Skeletal muscle satellite cell (primary cell): Measurements from ENCODE around the gene C19orf12.

ENCODE experiments used
- H3K27me3 ChIP-seq: 2 replicates; pipeline ENCODE4 v1.7.0; 2013; ENCODE audit warnings: low read length; ENCODE audit not compliant: control insufficient read depth, insufficient read depth
- H3K36me3 ChIP-seq: 2 replicates; pipeline ENCODE4 v1.7.0; 2013; ENCODE audit warnings: mild to moderate bottlenecking, control low read depth, low read length; ENCODE audit not compliant: insufficient read depth
- H3K4me1 ChIP-seq: 2 replicates; pipeline ENCODE4 v1.7.0; 2013; ENCODE audit warnings: low read length; ENCODE audit not compliant: control insufficient read depth, insufficient read depth
- H3K4me2 ChIP-seq: 2 replicates; pipeline ENCODE4 v1.7.0; 2013; ENCODE audit warnings: mild to moderate bottlenecking, low read length
- H3K4me3 ChIP-seq: 2 replicates; pipeline ENCODE4 v1.7.0; 2013; ENCODE audit warnings: low read length
- H3K9ac ChIP-seq: 2 replicates; pipeline ENCODE4 v1.7.0; 2013; ENCODE audit warnings: mild to moderate bottlenecking, low read depth, low read length, moderate library complexity
- H3K9me3 ChIP-seq: replicated peaks from 2 replicates; pipeline ENCODE4 v1.7.0; 2013; ENCODE audit warnings: mild to moderate bottlenecking, control low read depth, low read length

C19orf12 gene

GRCh38 chr19:29663861-29664752 lies 51.0 kb downstream of the C19orf12 start:
- Histone ChIP-seq H3K9ac (peak overlapping the region; percentile 14), H3K27me3 (no peaks in the 10 kb centered on the region)

GRCh38 chr19:29662604-29663404 lies 52.3 kb downstream of the C19orf12 start:
- no peaks in the 10 kb centered on the region for H3K9me3 ChIP-seq
- H3K36me3 ChIP-seq, result no peaks in the 10 kb centered on the region
- no peaks in the 10 kb centered on the region for H3K27me3 ChIP-seq
- peak overlapping the region; percentile 60 for H3K4me3 ChIP-seq
- peaks cover 65% of the 10 kb centered on the region for H3K4me1 ChIP-seq
- H3K9ac ChIP-seq, result peak overlapping the region; percentile 84
- peak overlapping the region; percentile 86 for H3K4me2 ChIP-seq

More at GRCh38 chr19:29663861-29664752, 51.0 kb downstream of the C19orf12 start:
- Histone ChIP-seq H3K4me2 (peak overlapping the region; percentile 94), H3K4me1 (peaks cover 76% of the 10 kb centered on the region), H3K36me3 (peaks cover 4% of the 10 kb centered on the region), H3K9me3 (no peaks in the 10 kb centered on the region), H3K4me3 (no peak overlapping the region)

- Histone ChIP-seq H3K27me3 (no peaks in the 10 kb centered on the region), H3K36me3 (no peaks in the 10 kb centered on the region), H3K4me3 (peak overlapping the region; percentile 60), H3K4me2 (peak overlapping the region; percentile 86), H3K9me3 (no peaks in the 10 kb centered on the region), H3K9ac (peak overlapping the region; percentile 84), H3K4me1 (peaks cover 61% of the 10 kb centered on the region)
Measured at GRCh38 chr19:29662278-29662603, 52.8 kb downstream of the C19orf12 start.

- Histone ChIP-seq H3K36me3 (no peaks in the 10 kb centered on the region), H3K4me1 (peaks cover 48% of the 10 kb centered on the region), H3K4me2 (peak overlapping the region; percentile 37), H3K9ac (peak overlapping the region; percentile 84), H3K9me3 (no peaks in the 10 kb centered on the region), H3K27me3 (no peaks in the 10 kb centered on the region), H3K4me3 (no peak overlapping the region)
Measured at GRCh38 chr19:29660835-29661234, 54.2 kb downstream of the C19orf12 start.

GRCh38 chr19:29658221-29658991 lies 56.7 kb downstream of the C19orf12 start:
- Histone ChIP-seq H3K4me1 (peaks cover 31% of the 10 kb centered on the region), H3K36me3 (no peaks in the 10 kb centered on the region), H3K4me2 (no peak overlapping the region), H3K27me3 (peaks cover 8% of the 10 kb centered on the region), H3K9ac (no peak overlapping the region), H3K9me3 (no peaks in the 10 kb centered on the region), H3K4me3 (no peak overlapping the region)

GRCh38 chr19:29655648-29656335 lies 59.3 kb downstream of the C19orf12 start:
- Histone ChIP-seq H3K4me1 (peaks cover 6% of the 10 kb centered on the region), H3K36me3 (no peaks in the 10 kb centered on the region), H3K27me3 (peaks cover 17% of the 10 kb centered on the region), H3K9ac (no peak overlapping the region), H3K4me3 (no peak overlapping the region), H3K4me2 (no peak overlapping the region), H3K9me3 (no peaks in the 10 kb centered on the region)

GRCh38 chr19:29653398-29653797 lies 61.7 kb downstream of the C19orf12 start:
- H3K27me3 ChIP-seq, result peaks cover 17% of the 10 kb centered on the region
- H3K36me3 ChIP-seq, result no peaks in the 10 kb centered on the region
- H3K4me1 ChIP-seq, result no peaks in the 10 kb centered on the region
- H3K9ac ChIP-seq, result no peak overlapping the region
- H3K4me2 ChIP-seq, result no peak overlapping the region
- no peak overlapping the region for H3K4me3 ChIP-seq
- H3K9me3 ChIP-seq, result no peaks in the 10 kb centered on the region

GRCh38 chr19:29651622-29652394 lies 63.3 kb downstream of the C19orf12 start:
- Histone ChIP-seq H3K9me3 (no peaks in the 10 kb centered on the region), H3K27me3 (peaks cover 17% of the 10 kb centered on the region), H3K36me3 (no peaks in the 10 kb centered on the region), H3K4me2 (no peak overlapping the region), H3K4me1 (no peaks in the 10 kb centered on the region), H3K4me3 (no peak overlapping the region), H3K9ac (no peak overlapping the region)

- no peaks in the 10 kb centered on the region for H3K36me3 ChIP-seq
- peaks cover 5% of the 10 kb centered on the region for H3K4me1 ChIP-seq
- peaks cover 17% of the 10 kb centered on the region for H3K27me3 ChIP-seq
- H3K9ac ChIP-seq, result no peak overlapping the region
- no peaks in the 10 kb centered on the region for H3K9me3 ChIP-seq
- no peak overlapping the region for H3K4me2 ChIP-seq
- no peak overlapping the region for H3K4me3 ChIP-seq
Measured at GRCh38 chr19:29650772-29651387, 64.2 kb downstream of the C19orf12 start.
